ELR (cell line): ENCODE data around the gene DAPK3.
"Not testable (repeated sequence)": the region's sequence is repeated elsewhere in the genome, so short reads cannot be mapped to it uniquely, and the experiment has no call there.

Experiments
- DNase-seq: peaks from one replicate; pipeline ENCODE4 v3.0.0-alpha.2; 2015; ENCODE audit warnings: low read depth

Gene DAPK3

GRCh38 chr19:3970808-3971598 lies at the start of gene DAPK3:
TSS of gene DAPK3 (minus strand) at chr19:3971099. CDS start at chr19:3969735, 1,364 bp downstream.
- DNase-seq = peak; percentile 99

- DNase-seq = no peak
Observed at GRCh38 chr19:4019578-4019977, 48.7 kb upstream of the DAPK3 start.

GRCh38 chr19:4018775-4019504 lies 48.0 kb upstream of the DAPK3 start:
- no peak for DNase-seq

GRCh38 chr19:4018140-4018613 lies 47.3 kb upstream of the DAPK3 start:
- no peak for DNase-seq

GRCh38 chr19:4016903-4017638 lies 46.2 kb upstream of the DAPK3 start:
- DNase-seq = no peak

GRCh38 chr19:4016486-4016885 lies 45.6 kb upstream of the DAPK3 start:
- no peak for DNase-seq

- no peak for DNase-seq
Observed at GRCh38 chr19:4015705-4016402, 45.0 kb upstream of the DAPK3 start.

- no peak for DNase-seq
Observed at GRCh38 chr19:4014541-4015491, 43.9 kb upstream of the DAPK3 start.

- DNase-seq = no peak
Observed at GRCh38 chr19:4013886-4014540, 43.1 kb upstream of the DAPK3 start.

GRCh38 chr19:4012975-4013634 lies 42.2 kb upstream of the DAPK3 start:
- DNase-seq = no peak

- DNase-seq = no peak
Observed at GRCh38 chr19:4012092-4012974, 41.4 kb upstream of the DAPK3 start.

- not testable (repeated sequence) for DNase-seq
Observed at GRCh38 chr19:4011430-4011829, 40.5 kb upstream of the DAPK3 start.

- no peak for DNase-seq
Observed at GRCh38 chr19:4010808-4011110, 39.9 kb upstream of the DAPK3 start.

- no peak for DNase-seq
Observed at GRCh38 chr19:4009990-4010807, 39.3 kb upstream of the DAPK3 start.

- peak; percentile 56 for DNase-seq
Observed at GRCh38 chr19:4007836-4008539, 37.1 kb upstream of the DAPK3 start.

- peak; percentile 95 for DNase-seq
Observed at GRCh38 chr19:4007021-4007835, 36.3 kb upstream of the DAPK3 start, which contains the start of gene PIAS4. TSS of gene PIAS4 (plus strand) at chr19:4007736. CDS start at chr19:4007761, 25 bp downstream.
